ENCODE measurements around the gene DPY30.

Gene DPY30

GRCh38 chr2:32009516-32010256, 29.9 kb downstream of the DPY30 start:
- DNase-seq, result peak; percentile 34

- no peak for DNase-seq
These were observed 30.6 kb downstream of the DPY30 start for GRCh38 chr2:32008805-32009515.

GRCh38 chr2:32007121-32007391, 32.5 kb downstream of the DPY30 start:
- DNase-seq, result no peak

DNA sequence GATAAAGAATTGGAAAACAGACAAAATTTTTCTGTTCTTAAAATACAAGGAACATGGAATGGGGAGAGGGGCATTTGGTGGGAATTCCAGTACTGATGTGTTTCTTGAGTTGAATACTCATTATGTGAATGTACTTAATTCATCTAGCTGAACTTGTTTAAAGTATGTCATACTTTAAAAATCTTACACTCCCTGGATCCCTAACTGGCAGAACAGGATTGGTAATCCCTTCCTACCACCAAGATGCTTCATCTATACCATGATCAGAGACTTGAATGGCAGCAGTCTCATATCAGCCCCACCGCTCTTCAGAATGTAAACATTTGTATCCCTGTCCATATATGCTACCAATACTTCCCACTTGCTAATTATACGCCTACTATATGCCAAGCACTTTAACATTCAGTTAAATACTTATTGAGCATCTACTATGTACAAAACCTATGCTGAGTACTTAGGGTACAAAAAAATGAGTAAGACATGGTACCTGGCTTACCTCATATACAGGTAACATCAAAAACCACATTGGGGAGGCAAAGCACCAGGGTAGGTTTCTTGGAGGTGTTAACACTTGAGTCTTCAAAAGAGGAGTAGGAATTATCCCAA, 34.1 kb downstream of the DPY30 start:
- no peak for DNase-seq

GRCh38 chr2:32003791-32004190, 35.8 kb downstream of the DPY30 start:
- no peak for DNase-seq

DNA sequence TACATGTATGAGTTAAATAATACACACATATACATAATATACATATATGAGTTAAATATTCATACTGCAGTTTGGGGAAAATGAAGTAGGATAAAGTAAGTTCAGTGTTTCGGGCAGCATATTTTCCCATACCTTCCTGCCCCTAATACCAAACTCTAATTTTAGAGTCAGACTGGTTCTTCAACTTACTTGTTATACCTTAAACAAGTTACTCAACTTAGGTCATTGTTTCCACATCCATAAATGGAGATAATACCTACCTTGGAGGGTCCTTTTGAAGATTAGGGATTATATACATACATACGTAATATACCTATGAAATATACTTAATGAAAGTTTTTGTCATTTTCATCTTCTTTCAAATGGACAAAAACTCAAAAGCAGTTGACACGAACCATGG, 37.2 kb downstream of the DPY30 start:
- DNase-seq, result no peak

DNA sequence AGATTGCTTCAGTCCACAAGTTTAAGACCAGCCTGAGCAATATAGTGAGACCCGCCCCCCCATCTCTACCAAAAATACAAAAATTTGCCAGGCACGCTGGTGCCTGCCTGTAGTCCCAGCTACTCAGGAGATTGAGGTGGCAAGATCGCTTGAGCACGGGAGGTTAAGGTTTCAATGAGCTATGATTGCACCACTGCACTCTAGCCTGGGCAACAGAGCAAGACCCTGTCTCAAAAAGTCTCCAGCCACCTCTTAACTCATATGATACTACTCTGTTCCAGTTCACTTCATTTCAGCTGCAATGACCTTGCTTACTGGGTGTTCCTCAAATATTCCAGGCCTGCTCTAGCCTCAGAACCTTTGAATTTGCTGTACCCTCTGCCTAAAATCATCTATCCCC, 40.2 kb downstream of the DPY30 start:
- DNase-seq, result no peak

DNA sequence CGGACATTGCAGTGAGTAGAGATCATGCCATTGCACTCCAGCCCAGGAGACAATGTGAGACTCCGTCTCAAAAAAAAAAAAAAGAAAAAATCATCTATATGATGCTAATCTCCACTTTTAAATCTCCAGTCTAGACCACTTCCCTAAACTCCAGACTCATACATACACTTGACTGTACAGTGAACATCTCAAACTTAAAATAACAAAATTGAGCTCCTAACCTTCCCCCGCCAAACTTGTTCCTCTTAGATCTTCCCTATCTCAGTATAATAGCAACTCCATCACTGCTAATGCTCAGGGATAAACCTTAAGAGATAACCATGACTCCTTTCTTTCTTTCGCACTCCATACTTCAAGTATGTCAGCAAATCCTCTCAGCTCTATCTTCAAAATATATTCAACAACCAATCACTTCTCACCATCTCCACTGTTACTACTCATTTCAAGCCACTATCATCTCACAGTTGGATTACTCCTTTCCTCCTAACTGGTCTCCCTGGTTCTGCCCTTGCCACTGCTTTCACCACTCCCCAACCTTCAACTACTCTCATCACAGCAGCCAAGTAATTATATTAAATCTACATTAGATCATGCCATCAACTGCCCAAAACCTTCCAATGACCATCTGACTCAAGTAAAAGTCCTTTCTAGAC, 40.7 kb downstream of the DPY30 start:
- no peak for DNase-seq

- DNase-seq, result no peak
These were observed 42.0 kb downstream of the DPY30 start for GRCh38 chr2:31997653-31998052.

GRCh38 chr2:31996571-31997150, 42.9 kb downstream of the DPY30 start:
- DNase-seq, result no peak

DNA sequence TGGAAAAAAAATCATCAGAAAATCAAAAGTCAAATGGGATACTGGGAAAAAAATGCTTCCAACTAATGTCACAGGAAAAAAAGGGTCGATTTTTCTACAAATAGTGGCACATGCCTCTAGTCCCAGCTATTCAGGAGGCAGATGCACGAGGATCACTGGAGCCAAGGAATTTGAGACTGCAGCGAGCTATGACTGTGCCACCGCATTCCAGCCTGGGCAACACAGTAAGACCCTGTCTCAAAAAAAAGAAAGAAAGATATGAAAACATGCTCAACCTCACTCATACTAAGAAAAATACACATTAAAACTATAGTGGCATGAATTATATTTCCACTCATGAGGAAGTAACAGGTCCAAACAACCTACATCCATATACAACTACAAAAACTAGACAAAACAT, 46.7 kb downstream of the DPY30 start:
- no peak for DNase-seq

GRCh38 chr2:31992025-31992579, 47.5 kb downstream of the DPY30 start:
- no peak for DNase-seq

- DNase-seq, result no peak
These were observed 49.7 kb downstream of the DPY30 start for GRCh38 chr2:31989946-31990345.

DNA sequence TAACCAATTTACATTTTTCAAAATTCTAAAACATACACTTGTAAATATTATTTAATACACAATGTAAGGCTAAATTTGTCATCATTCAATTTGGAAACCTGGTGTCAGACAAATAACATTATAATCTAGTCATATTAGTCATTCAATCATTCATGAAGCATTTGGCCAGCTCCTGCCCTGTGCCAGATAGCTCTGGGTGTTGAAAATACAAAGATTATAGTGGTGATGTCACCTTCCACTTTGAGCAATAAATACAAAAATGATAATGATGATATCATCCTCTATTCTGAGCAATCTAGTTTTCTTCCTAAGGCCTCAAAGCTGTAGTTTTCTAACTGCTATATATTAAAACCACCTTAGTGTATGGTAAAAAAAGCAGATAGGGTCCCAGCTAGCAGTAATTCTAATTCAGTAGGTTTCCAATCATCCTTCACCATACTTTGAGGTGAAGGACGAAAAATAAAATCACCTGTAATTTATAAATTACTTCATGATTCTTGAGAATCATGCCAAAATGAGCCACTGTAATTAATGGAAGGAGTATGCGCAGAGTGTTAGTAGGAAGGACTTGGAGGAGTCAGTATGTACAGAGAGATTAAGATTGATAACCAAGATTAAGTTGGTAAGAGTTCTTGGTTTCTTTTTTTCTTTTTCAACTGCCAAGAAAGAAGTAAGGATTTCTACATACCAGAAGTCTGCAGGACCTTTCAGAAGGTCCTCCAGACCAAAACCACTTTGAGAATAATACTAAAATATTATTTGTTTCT, 52.0 kb downstream of the DPY30 start:
- no peak for DNase-seq

DNA sequence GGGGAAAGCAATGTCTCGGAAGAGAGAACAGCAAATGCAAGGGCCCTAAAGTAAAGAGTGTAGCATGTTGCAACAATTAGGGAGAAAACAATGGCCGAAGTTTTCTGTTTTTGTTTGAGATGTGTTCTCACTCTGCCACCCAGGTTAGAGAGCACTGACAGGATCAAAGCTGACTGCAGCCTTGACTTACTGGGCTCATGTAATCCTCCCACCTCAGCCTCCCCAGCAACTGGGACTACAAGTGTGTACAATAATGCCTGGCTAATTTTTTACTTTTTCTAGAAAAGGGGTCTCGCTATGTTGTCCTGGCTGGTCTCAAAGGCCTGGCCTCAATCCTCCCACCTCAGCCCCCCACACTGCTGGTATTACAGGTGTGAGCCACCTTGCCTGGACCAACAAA, 52.7 kb downstream of the DPY30 start:
- no peak for DNase-seq

DNA sequence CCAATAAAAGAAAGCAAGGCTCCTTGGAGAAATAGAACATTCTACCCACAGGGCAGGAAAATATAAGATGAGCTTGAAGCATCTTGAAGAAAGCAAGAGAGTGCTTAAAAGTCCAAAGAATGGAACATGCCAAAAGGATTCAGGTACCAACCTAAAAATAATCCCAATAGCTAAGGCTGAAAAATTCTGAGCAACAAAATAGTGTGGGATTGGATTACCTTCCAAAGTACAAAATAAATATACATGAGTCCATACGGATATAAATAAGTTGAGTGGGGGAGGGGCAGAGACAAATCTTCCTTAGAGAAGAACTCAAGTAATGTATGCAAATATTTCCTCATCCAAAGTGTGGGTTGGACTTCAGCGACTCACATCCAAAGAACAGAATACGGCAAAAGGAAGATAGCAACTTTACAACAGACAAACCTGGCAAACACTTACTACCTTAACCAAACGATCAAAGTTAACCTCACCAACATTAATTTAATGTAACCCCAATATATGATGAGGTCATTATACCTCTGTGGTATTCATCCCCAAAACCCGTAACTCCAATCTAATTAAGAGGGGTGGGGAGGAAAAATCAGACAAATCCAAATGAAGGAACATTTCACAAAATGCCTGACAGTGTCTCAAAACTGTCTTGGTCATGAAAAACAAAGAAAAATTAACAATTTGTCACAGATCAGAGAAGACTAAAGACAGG, 55.7 kb downstream of the DPY30 start:
- DNase-seq, result no peak

DNA sequence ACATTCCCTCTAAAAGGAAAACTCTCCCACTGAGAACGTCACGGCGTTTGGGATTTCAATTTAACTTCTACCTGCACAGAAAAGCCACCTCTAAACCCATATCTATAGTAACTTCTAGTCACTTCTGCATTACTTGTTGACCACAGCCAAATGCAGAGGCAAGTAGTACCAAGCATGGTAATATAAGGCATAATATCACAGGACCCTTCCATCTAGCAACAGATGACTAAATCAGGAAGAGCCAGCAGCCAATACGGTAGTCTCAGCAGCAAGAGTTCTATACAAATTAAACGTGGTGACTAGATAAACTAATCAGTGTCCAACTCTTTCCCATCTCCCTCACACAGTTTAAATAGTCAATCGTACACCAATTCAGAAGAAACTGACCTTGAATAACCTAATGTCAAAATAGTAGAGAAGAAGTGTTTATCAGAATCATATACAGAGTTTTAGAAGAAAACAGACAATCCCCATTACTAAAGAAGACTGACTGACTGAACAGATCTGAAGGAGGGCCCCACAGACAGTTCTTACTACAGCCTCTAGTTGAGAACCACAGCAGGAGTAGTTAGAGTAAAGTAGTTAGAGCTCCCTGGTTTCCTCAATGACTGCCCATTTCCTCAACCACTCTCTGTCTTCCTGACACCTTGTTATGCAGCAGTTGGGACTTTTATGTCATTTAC, 58.8 kb downstream of the DPY30 start:
- DNase-seq, result no peak

DNA sequence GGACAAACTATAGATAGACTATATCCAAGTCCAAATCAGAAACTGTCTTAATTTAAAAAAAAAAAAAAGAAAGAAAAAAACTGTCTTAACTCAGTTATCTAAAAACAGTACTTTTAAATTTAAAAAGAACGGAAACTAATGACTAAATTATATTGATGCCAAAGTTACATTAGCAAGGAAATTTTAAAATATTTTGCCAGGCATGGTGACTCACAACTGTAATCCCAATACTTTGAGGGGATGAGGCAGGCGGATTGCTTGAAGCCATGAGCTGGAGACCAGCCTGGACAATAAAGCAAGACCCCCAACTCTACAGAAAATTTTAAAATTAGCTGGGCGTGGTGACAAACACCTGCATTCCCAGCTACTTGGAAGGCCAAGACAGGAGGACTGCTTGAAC, 59.6 kb downstream of the DPY30 start:
- DNase-seq, result no peak

DNA sequence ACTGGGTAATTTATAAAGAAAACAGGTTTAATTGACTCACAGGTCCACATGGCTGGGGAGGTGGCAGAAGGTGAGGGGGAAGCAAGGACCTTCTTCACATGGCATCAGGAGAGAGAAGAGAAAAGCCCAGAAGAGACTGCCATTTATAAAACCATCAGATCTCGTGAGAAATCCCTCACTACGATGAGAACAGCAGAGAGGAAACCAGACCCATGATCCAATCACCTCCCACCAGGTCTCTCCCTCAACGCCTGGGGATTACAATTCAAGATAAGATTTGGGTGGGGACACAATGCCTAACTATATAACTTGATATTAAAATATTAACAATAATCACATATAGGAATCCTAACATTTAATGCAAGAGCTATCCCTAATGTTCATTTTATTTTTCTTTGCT, 60.6 kb downstream of the DPY30 start:
- no peak for DNase-seq

- DNase-seq, result no peak
These were observed 61.2 kb downstream of the DPY30 start for GRCh38 chr2:31978436-31978835.
